NOMO-1 (cell line): ENCODE measurements around the gene PIGV.

ENCODE experiments used
- DNase-seq, 2 experiments: peaks; one replicate each; lab custom pipeline; 2025; ENCODE audit not compliant: unreplicated experiment in 2 of 2; lab: John Stamatoyannopoulos, UW

The PIGV gene

GRCh38 chr1:26771643-26772321, 16.0 kb upstream of the PIGV start:
- no peak for DNase-seq

- DNase-seq: no peak
These were observed 15.1 kb upstream of the PIGV start for GRCh38 chr1:26772687-26773086.

- no peak for DNase-seq
These were observed 13.3 kb upstream of the PIGV start for GRCh38 chr1:26774462-26774861.

- DNase-seq: no peak
These were observed 12.1 kb upstream of the PIGV start for GRCh38 chr1:26775666-26776065.

GRCh38 chr1:26779098-26779668, 8.6 kb upstream of the PIGV start:
- DNase-seq: no peak

DNA sequence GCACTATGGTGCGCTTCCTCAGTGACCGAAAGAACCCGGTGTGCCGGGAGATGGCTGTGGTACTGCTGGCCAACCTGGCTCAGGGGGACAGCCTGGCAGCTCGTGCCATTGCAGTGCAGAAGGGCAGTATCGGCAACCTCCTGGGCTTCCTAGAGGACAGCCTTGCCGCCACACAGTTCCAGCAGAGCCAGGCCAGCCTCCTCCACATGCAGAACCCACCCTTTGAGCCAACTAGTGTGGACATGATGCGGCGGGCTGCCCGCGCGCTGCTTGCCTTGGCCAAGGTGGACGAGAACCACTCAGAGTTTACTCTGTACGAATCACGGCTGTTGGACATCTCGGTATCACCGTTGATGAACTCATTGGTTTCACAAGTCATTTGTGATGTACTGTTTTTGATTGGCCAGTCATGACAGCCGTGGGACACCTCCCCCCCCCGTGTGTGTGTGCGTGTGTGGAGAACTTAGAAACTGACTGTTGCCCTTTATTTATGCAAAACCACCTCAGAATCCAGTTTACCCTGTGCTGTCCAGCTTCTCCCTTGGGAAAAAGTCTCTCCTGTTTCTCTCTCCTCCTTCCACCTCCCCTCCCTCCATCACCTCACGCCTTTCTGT, 7.3 kb upstream of the PIGV start:
- DNase-seq: no peak

DNA sequence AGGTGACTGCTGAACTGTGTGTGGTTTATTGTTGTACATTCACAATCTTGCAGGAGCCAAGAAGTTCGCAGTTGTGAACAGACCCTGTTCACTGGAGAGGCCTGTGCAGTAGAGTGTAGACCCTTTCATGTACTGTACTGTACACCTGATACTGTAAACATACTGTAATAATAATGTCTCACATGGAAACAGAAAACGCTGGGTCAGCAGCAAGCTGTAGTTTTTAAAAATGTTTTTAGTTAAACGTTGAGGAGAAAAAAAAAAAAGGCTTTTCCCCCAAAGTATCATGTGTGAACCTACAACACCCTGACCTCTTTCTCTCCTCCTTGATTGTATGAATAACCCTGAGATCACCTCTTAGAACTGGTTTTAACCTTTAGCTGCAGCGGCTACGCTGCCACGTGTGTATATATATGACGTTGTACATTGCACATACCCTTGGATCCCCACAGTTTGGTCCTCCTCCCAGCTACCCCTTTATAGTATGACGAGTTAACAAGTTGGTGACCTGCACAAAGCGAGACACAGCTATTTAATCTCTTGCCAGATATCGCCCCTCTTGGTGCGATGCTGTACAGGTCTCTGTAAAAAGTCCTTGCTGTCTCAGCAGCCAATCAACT, 6.4 kb upstream of the PIGV start:
- no peak for DNase-seq

GRCh38 chr1:26782521-26783212, 5.1 kb upstream of the PIGV start:
- DNase-seq: no peak

DNA sequence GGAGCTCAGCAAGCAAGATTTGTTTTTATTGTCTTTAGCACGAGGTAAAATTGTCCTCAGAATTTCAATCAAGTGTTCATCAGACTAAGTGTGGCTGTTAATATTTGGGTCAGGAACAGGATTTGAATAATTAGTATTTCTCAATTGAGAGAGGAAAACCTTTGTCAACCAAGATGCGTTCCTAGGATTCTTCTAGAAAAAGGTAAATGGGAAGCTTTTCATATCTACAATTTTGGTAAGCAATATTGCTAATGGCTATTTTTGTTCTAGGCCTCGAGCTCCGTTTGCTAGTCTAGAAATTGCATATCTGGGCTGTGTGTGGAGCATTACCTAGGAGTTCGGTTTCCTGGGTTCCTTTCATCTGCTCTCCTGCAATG, 4.1 kb upstream of the PIGV start:
- no peak for DNase-seq

GRCh38 chr1:26784023-26784871, 3.5 kb upstream of the PIGV start:
- DNase-seq: peak in 1 of 2 experiments; percentile 42

DNA sequence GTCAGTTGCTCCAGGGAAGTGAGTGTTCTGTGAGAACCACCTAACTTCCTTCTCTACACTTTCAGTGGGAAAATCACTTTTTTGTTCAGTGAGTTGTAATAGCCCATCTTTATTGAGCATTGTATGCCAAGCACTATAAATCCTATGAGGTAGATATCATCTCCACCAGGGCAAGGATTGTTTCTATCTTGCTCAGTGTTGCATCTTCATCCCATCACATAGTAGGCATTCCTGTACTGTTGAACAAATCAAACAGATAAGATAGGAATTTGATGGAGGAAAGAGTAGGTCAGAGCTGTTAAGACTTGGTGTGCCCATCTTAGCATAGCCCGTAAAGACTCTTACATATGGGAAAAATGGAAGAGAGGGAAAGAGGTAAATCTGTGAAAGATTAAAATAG, 2.9 kb upstream of the PIGV start:
- no peak for DNase-seq

GRCh38 chr1:26785611-26786436, 1.9 kb upstream of the PIGV start:
- DNase-seq: peak; percentile 39 to 56

- DNase-seq: peak; percentile 85 to 88
These were observed 1.0 kb upstream of the PIGV start for GRCh38 chr1:26786437-26787380.

GRCh38 chr1:26787381-26787705, 407 bp upstream of the PIGV start:
- DNase-seq: peak in 1 of 2 experiments; percentile 53

DNA sequence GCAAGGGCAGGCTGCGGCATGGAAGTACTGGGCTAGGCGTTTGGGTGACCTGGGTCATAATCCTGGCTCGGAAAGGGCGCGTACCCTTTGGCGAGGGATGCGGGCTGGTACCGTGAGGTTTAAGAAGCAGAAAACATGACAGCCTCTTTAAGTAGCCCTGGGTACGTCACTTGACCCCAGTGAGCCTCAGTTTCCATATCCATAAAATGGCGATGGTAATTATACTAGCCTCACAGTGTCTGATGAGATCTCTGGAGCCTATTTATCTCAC, 700 bp downstream of the PIGV start:
- DNase-seq: no peak

GRCh38 chr1:26788836-26789611, 1.3 kb downstream of the PIGV start:
- peak; percentile 85 to 89 for DNase-seq

DNA sequence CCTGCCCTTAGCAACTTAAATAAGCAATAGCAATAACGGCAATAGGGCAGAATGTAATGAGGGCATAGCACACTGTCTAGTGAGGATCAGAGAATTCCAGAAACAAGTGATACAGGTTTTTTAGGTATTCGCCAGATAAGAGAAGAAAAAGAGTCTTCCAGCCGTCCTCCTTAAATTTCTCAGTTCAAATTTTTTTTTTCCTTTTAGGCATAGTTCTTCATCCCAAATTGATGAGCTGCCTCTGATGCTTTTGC, 1.8 kb downstream of the PIGV start:
- no peak for DNase-seq

GRCh38 chr1:26789931-26790330, 2.2 kb downstream of the PIGV start:
- DNase-seq: no peak
